WTC11 (cell line): ENCODE results near the gene BTLA.

ENCODE experiments used
- CTCF ChIP-seq: fragments of 200-600 bp; IDR thresholded peaks from 2 replicates; pipeline ENCODE4 v1.8.0; 2022; ENCODE audit warnings: antibody characterized with exemption
- MYBL2 ChIP-seq: sonication (generic); formaldehyde crosslinking; IDR thresholded peaks from 2 replicates; pipeline ENCODE4 v1.8.1; 2023; ENCODE audit warnings: mild to moderate bottlenecking, moderate library complexity, missing genetic modification reagents
- NFE2L1 ChIP-seq: sonication (generic); formaldehyde crosslinking; IDR thresholded peaks from 2 replicates; pipeline ENCODE4 v1.8.1; 2023; ENCODE audit warnings: missing genetic modification reagents
- TCF7 ChIP-seq: sonication (generic); formaldehyde crosslinking; IDR thresholded peaks from 2 replicates; pipeline ENCODE4 v1.8.0; 2022; ENCODE audit warnings: mild to moderate bottlenecking, low read depth, missing genetic modification reagents, moderate library complexity

DNA sequence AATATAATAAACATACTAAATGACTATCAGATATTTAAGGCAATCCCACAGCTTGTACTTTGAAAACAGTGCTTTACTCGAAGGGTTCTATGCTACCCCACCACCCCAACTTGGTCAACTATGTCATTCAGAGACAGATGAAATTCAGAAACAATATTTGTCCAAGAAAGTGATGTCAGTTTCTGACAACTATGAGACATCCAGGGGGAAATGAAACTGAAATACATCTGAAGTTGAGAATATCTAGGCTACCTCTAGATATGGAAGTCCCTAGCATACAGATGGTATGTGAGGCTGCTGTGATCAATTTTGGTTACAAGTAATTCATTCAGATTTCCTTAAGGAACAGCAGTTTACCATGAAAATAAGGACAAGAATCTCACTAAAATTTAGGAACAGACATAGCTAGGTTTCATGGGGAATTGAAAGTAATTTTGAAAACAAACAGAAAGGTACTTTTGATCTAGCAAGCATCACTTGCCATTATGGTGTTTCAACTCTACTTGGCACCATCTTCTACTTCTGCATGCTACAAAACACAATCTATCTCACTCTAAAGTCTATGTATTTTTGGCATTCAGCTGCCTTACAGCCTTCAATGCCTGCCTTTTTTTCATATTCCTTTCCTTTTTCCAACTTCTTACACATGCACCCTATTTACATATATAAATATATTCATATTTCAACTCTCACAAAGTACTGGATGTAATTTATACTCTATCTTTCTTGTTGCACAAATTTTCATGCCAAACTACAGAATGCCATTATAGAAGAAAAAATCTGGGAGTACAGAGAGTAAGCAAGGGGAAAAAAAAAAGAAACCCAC, 40.8 kb upstream of the BTLA start:
- TF ChIP-seq CTCF (no peak), NFE2L1 (CRISPR knock-in tag) (no peak), TCF7 (CRISPR knock-in tag) (no peak), MYBL2 (no peak)
